GM12874 (cell line): Measurements from ENCODE around the gene MAST2.

Source experiments
- CTCF ChIP-seq: IDR thresholded peaks from 2 replicates; pipeline ENCODE4 v1.5.1; 2011; ENCODE audit warnings: low read depth, mild to moderate bottlenecking, control low read depth, low read length, moderate library complexity; ENCODE audit not compliant: insufficient read depth

MAST2 gene

GRCh38 chr1:46072975-46073374 is 269.6 kb downstream of the MAST2 start:
- no peak for TF ChIP-seq CTCF

- TF ChIP-seq CTCF, result no peak
Measured at GRCh38 chr1:46076343-46076742, 272.9 kb downstream of the MAST2 start.

- TF ChIP-seq CTCF, result no peak
Measured at GRCh38 chr1:46077644-46078043, 274.2 kb downstream of the MAST2 start.

GRCh38 chr1:46080257-46080656 is 276.8 kb downstream of the MAST2 start:
- TF ChIP-seq CTCF, result no peak

DNA sequence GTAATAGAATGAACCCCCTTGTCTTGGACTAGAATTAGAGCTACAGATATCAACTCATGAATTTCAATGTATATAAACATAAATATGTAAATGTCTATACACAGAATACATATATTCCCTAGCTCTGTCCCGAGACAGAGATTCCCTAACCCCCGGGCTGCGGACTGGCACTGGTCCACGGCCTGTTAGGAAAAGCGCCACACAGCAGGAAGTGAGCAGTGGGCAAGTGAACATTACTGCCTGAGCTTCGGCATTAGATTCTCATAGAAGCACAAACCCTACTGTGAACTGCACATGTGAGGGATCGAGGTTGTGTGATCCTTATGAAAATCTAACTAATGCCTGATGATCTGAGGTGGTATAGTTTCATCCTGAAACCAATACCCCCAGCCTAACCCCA is 277.8 kb downstream of the MAST2 start:
- TF ChIP-seq CTCF, result no peak

- no peak for TF ChIP-seq CTCF
Measured at GRCh38 chr1:46081619-46082018, 278.2 kb downstream of the MAST2 start.

DNA sequence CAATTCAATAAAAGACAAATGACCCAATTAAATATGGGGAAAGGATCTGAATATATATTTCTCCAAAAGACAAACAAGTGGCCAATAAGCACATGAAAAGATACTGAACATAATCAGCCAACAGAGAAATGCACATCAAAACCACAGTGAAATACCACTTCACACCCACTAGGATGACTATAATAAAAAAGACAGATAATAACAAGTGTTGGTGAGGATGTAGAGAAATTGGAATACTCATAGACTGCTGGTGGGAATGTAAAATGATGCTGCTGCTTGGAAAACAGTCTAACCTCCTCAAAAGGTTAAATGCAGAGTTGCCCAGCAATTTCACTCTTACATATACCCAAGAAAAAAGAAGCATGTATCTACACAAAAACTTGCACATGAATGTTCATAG is 280.2 kb downstream of the MAST2 start:
- TF ChIP-seq CTCF, result no peak
